HL-60 (cell line): ENCODE measurements around the gene LRP5.

Experiments
- CTCF ChIP-seq: IDR thresholded peaks from one replicate; pipeline ENCODE4 v1.5.1; 2011; ENCODE audit warnings: low read length, control low read depth, inconsistent platforms; ENCODE audit not compliant: insufficient read depth
- GABPA ChIP-seq: IDR thresholded peaks from 2 replicates; pipeline ENCODE4 v1.6.1; 2012; ENCODE audit warnings: low read depth
- POLR2AphosphoS5 ChIP-seq: IDR thresholded peaks from 2 replicates; pipeline ENCODE4 v1.6.1; 2012; ENCODE audit warnings: low read depth
- REST ChIP-seq: IDR thresholded peaks from 2 replicates; pipeline ENCODE4 v1.6.1; 2012; ENCODE audit warnings: low read depth; ENCODE audit not compliant: insufficient replicate concordance

GRCh38 chr11:68367252-68367651, 54.9 kb downstream of the LRP5 start:
- TF ChIP-seq CTCF: no peak
- no peak for TF ChIP-seq POLR2AphosphoS5
- TF ChIP-seq REST: no peak
- TF ChIP-seq GABPA: no peak
